GM12878 (cell line): ENCODE results near the gene RNF181. TPM values are rescaled to one million over a fixed set of nuclear protein-coding genes. Genes with fewer than 3 reads are reported as not detected.

Experiments used
- ATAC-seq: fragments of 200-7000 bp; cut with Tn5 transposase; 3 replicates; pipeline ENCODE4 v1.9.1; 2020; ENCODE audit warnings: mild to moderate bottlenecking, moderate library complexity
- BruUV-seq: library from RNA; stranded (reverse); fragments of 400-500 nt; replicated peaks from 2 replicates; lab custom pipeline; 2021; lab: Mats Ljungman, UMichigan
- CTCF ChIA-PET: fragments of 300-600 bp; sonication (Branson Sonifier 250); formaldehyde crosslinking; extraction: SDS; loops from one replicate; lab custom pipeline; 2021; ENCODE audit warnings: inconsistent platforms; lab: Yijun Ruan, JAX
- POLR2A ChIA-PET: fragments of 350-600 bp; formaldehyde crosslinking; extraction: SDS; loops from one replicate; lab custom pipeline; 2021; ENCODE audit warnings: inconsistent platforms; lab: Charles Lee
- RAD21 ChIA-PET: fragments of 300-600 bp; sonication (Branson Sonifier 250); formaldehyde crosslinking; loops from one replicate; lab custom pipeline; 2023; ENCODE audit warnings: antibody characterized with exemption; ENCODE audit not compliant: unreplicated experiment; lab: Charles Lee
- SMC1A ChIA-PET: fragments of 300-600 bp; sonication (Branson Sonifier 250); formaldehyde crosslinking; loops from one replicate; lab custom pipeline; 2023; ENCODE audit not compliant: unreplicated experiment, uncharacterized antibody; lab: Charles Lee
- DNase-seq: peaks from one replicate; pipeline ENCODE4 v3.0.0-alpha.2; 2011; ENCODE audit warnings: low read depth, low spot score
- FAIRE-seq: peaks from 3 replicates; lab custom pipeline; 2011; peaks lifted over from hg19 to GRCh38; lab: Jason Lieb, UNC
- H2AFZ ChIP-seq: 2 replicates; pipeline ENCODE4 v1.6.0; 2011; ENCODE audit warnings: low read depth, low read length, control low read depth; ENCODE audit not compliant: control insufficient read depth
- H3K27ac ChIP-seq: 2 replicates; pipeline ENCODE4 v1.5.1; 2011; ENCODE audit warnings: control low read depth; ENCODE audit not compliant: control insufficient read depth, insufficient read depth
- H3K27me3 ChIP-seq, 2 experiments: replicated peaks in 1 of 2; 2 replicates each; pipeline versions ENCODE4 v1.6.0 to v1.6.1; 2011; ENCODE audit warnings: low read length in 1 of 2; ENCODE audit not compliant: control insufficient read depth in 2 of 2, insufficient read depth in 2 of 2
- H3K36me3 ChIP-seq, 2 experiments: 2 replicates each; pipeline ENCODE4 v1.5.1; 2011; ENCODE audit warnings: low read length in 1 of 2; ENCODE audit not compliant: control insufficient read depth in 2 of 2, insufficient read depth in 2 of 2
- H3K4me1 ChIP-seq: 2 replicates; pipeline ENCODE4 v1.6.1; 2011; ENCODE audit warnings: mild to moderate bottlenecking, low read length, moderate library complexity, mixed read lengths; ENCODE audit not compliant: control insufficient read depth, insufficient read depth
- H3K4me2 ChIP-seq: 2 replicates; pipeline ENCODE4 v1.6.0; 2011; ENCODE audit warnings: control low read depth; ENCODE audit not compliant: control insufficient read depth, insufficient read depth
- H3K4me3 ChIP-seq: fragments of 200-600 bp; sonication (generic); 2 replicates; pipeline ENCODE4 v1.5.1; 2016
- H3K79me2 ChIP-seq: 2 replicates; pipeline ENCODE4 v1.6.0; 2011; ENCODE audit warnings: low read length; ENCODE audit not compliant: control insufficient read depth, insufficient read depth
- H3K9ac ChIP-seq: 2 replicates; pipeline ENCODE4 v1.8.0; 2011; ENCODE audit warnings: low read length, control low read depth, mixed read lengths; ENCODE audit not compliant: control insufficient read depth, insufficient read depth
- H3K9me3 ChIP-seq: replicated peaks from 3 replicates; pipeline ENCODE4 v1.5.1; 2011; ENCODE audit warnings: mild to moderate bottlenecking, low read length; ENCODE audit not compliant: control insufficient read depth, insufficient read depth
- H4K20me1 ChIP-seq: 2 replicates; pipeline ENCODE4 v1.6.0; 2011; ENCODE audit not compliant: control insufficient read depth, insufficient read depth
- ATF3 ChIP-seq: IDR thresholded peaks from 2 replicates; pipeline ENCODE4 v1.6.1; 2011; ENCODE audit warnings: low read depth, mild to moderate bottlenecking, low read length, moderate library complexity, borderline replicate concordance; ENCODE audit errors: extremely low read depth
- CBFB ChIP-seq: IDR thresholded peaks from 2 replicates; pipeline ENCODE4 v1.6.1; 2016; ENCODE audit warnings: antibody characterized with exemption, low read depth
- CBX3 ChIP-seq: fragments of 200-600 bp; sonication (generic); IDR thresholded peaks from 2 replicates; pipeline ENCODE4 v1.6.1; 2016; ENCODE audit warnings: low read depth, borderline replicate concordance
- CHD1 ChIP-seq: IDR thresholded peaks from 2 replicates; pipeline ENCODE4 v1.6.1; 2012; ENCODE audit warnings: low read depth, low read length, improper control_type of control experiment
- CREB1 ChIP-seq: IDR thresholded peaks from 2 replicates; pipeline ENCODE4 v1.6.1; 2012; ENCODE audit warnings: low read depth, mild to moderate bottlenecking, inconsistent platforms
- E4F1 ChIP-seq: fragments of 450-650 bp; IDR thresholded peaks from 2 replicates; pipeline ENCODE4 v1.6.1; 2018; ENCODE audit warnings: borderline replicate concordance, mild to moderate bottlenecking; ENCODE audit not compliant: partially characterized antibody
- HDGF ChIP-seq: fragments of 450-650 bp; IDR thresholded peaks from 2 replicates; pipeline ENCODE4 v1.6.1; 2016; ENCODE audit warnings: antibody characterized with exemption
- IRF4 ChIP-seq: IDR thresholded peaks from 2 replicates; pipeline ENCODE4 v1.6.1; 2011; ENCODE audit warnings: low read depth, low read length
- MYC ChIP-seq: IDR thresholded peaks from 2 replicates; pipeline ENCODE4 v1.6.1; 2011; ENCODE audit warnings: mild to moderate bottlenecking, low read length, moderate library complexity, inconsistent platforms; ENCODE audit not compliant: insufficient read depth, insufficient replicate concordance, insufficient read length, severe bottlenecking
- PML ChIP-seq: IDR thresholded peaks from 2 replicates; pipeline ENCODE4 v1.6.1; 2012; ENCODE audit warnings: low read length, inconsistent platforms
- POLR2A ChIP-seq: IDR thresholded peaks from 2 replicates; pipeline ENCODE4 v1.6.1; 2011; ENCODE audit warnings: low read depth, mild to moderate bottlenecking, low read length
- POLR2AphosphoS2 ChIP-seq: IDR thresholded peaks from 2 replicates; pipeline ENCODE4 v1.6.1; 2011; ENCODE audit warnings: low read depth, mild to moderate bottlenecking, low read length, improper control_type of control experiment, moderate library complexity
- POLR2AphosphoS5 ChIP-seq: IDR thresholded peaks from 2 replicates; pipeline ENCODE4 v1.6.1; 2011; ENCODE audit warnings: mild to moderate bottlenecking, low read length, inconsistent platforms
- RELB ChIP-seq: fragments of 450-650 bp; IDR thresholded peaks from 2 replicates; pipeline ENCODE4 v1.6.1; 2017; ENCODE audit warnings: low read depth, mild to moderate bottlenecking, moderate library complexity
- SPI1 ChIP-seq: IDR thresholded peaks from 2 replicates; pipeline ENCODE4 v1.6.1; 2011; ENCODE audit warnings: low read depth, mild to moderate bottlenecking, low read length, moderate library complexity, borderline replicate concordance; ENCODE audit not compliant: insufficient read depth
- SREBF1 ChIP-seq: IDR thresholded peaks from 2 replicates; pipeline ENCODE4 v1.6.1; 2012; ENCODE audit warnings: mild to moderate bottlenecking, low read length
- TAF1 ChIP-seq: IDR thresholded peaks from 2 replicates; pipeline ENCODE4 v1.6.1; 2011; ENCODE audit warnings: mild to moderate bottlenecking, low read depth, low read length, borderline replicate concordance
- ZNF24 ChIP-seq: fragments of 450-650 bp; IDR thresholded peaks from 2 replicates; pipeline ENCODE4 v1.6.1; 2017; ENCODE audit warnings: antibody characterized with exemption, mild to moderate bottlenecking
- WGBS: methylation state at CpG from one replicate; pipeline ENCODE4 v1.1.6; 2016; ENCODE audit warnings: low lambda C conversion rate; ENCODE audit not compliant: insufficient replicate concordance, insufficient coverage; ENCODE audit errors: missing lambda C conversion rate; 5-methylcytosine and 5-hydroxymethylcytosine counted together
- in situ Hi-C: fragments of 300-500 bp; cut with MboI; formaldehyde crosslinking; loops from 9 replicates; pipeline ENCODE4 v1.14.3; 2018; ENCODE audit warnings: mixed read lengths
- intact Hi-C: fragments of 100-400 bp; cut with micrococcal nuclease; formaldehyde crosslinking; loops from one replicate; pipeline ENCODE4 v1.14.2; 2022; ENCODE audit not compliant: unreplicated experiment
- polyA plus RNA-seq, 11 experiments: library from polyadenylated mRNA; depleted of rRNA in 4 of 11; unstranded in 6 of 11; stranded (reverse) in 5 of 11; fragments of >200 nt; fragmentation: Nextera tagmentation in 4 of 11; fragmentation: Illumina TruSeq in 1 of 11; extraction: Ambion mirVana in 4 of 11; extraction: Trizol in 1 of 11; gene quantifications; 1 replicate in 1 of 11; 2 replicates in 10 of 11; pipeline versions ENCODE4 v1.2.1 to v1.2.3, GENCODE V29; 2011 to 2016; ENCODE audit warnings: inconsistent platforms in 2 of 11, missing spikeins in 2 of 11, low read depth in 1 of 11
- total RNA-seq, 4 experiments: library from RNA; depleted of rRNA in 3 of 4; stranded (reverse); fragments of >200 nt in 3 of 4; fragmentation: Illumina TruSeq in 1 of 4; extraction: Trizol in 1 of 4; gene quantifications; 2 replicates each; pipeline versions ENCODE4 v1.2.1 to v1.2.3, GENCODE V29; 2013 to 2021

Gene RNF181
- total and polyA plus RNA-seq, 10 of the 15 experiments (the other 5 are each of a cell fraction or from before 2014, with no cell fraction given), result 101 to 409 (median 213) TPM

GRCh38 chr2:85577063-85577385 is 18.5 kb upstream of the RNF181 start (continued):
- TF ChIP-seq CHD1 (no peak), POLR2AphosphoS2 (no peak), MYC (no peak)
- TF ChIP-seq, all 136 proteins: peak for 0

- no peak for DNase-seq
- BruUV-seq, result no TSS peak
- H3K4me2 ChIP-seq, result peak within 1 kb of the TSS; percentile 85
- TF ChIP-seq ATF3 (no peak), SPI1 (peak; percentile 50), POLR2AphosphoS5 (peak; percentile 44; the same call in 1 of the 2 replicates), PML (no peak), IRF4 (no peak), RELB (peak; percentile 13; the same call in 1 of the 2 replicates), CREB1 (0 out of 2 replicates have a peak, but pooled peaks have one; percentile 26), CBX3 (no peak), TAF1 (0 out of 2 replicates have a peak, but pooled peaks have one; percentile 9), POLR2A (peak; percentile 72), E4F1 (peak; percentile 21), SREBF1 (no peak), ZNF24 (no peak), HDGF (peak; percentile 77; the same call in 1 of the 2 replicates), CBFB (no peak)
- TF ChIP-seq, all 136 proteins: peak for 8
- ATAC-seq (peak; percentile 86), FAIRE-seq (peak; percentile 94)
- in situ Hi-C loops (no loop called here), intact Hi-C loops (no loop called here)
- ChIA-PET RAD21 (interaction anchor here (0.7 to 1.8 kb wide), 5 partner anchors 10 to 91 kb away, joined by 3 to 9 read pairs (median 3); partner anchors contain the start of genes GGCX and RNF181), CTCF (interaction anchor here (0.6 to 1.9 kb wide), 6 partner anchors 10 to 1111 kb away, joined by 3 to 6 read pairs (median 4); no protein-coding TSS in a partner anchor), SMC1A (interaction anchor here (0.6 to 4.4 kb wide), 10 partner anchors 10 to 502 kb away, joined by 3 to 20 read pairs (median 6); partner anchors contain the start of genes MAT2A and RNF181), POLR2A (interaction anchor here (0.6 to 4.6 kb wide), 11 partner anchors 14 to 285 kb away, joined by 3 to 57 read pairs (median 4); partner anchors contain the start of genes C2orf68, ELMOD3, GGCX and RETSAT)
- peak within 1 kb of the TSS; percentile 61 for H2AFZ ChIP-seq
- H3K9me3 ChIP-seq, result no peaks in the 10 kb centered on the region
- peaks cover 13% of the 10 kb centered on the region for H3K4me1 ChIP-seq
- H3K9ac ChIP-seq, result peak within 1 kb of the TSS; percentile 82
- peak within 1 kb of the TSS; percentile 77 for H3K4me3 ChIP-seq
- H3K36me3 ChIP-seq, result peaks cover 0 to 6% of the 10 kb centered on the region in 2 experiments; a peak in 2 of 4 replicates
- H3K27ac ChIP-seq, result peak within 1 kb of the TSS; percentile 77
- 1% methylated on average over 19 of the region's 19 CpGs for WGBS
- peaks cover 26% of the 10 kb centered on the region for H3K79me2 ChIP-seq
- no peaks in the 10 kb centered on the region for H3K27me3 ChIP-seq
- no peaks in the 10 kb centered on the region for H4K20me1 ChIP-seq
These were observed 17.9 kb upstream of the RNF181 start, which contains the start of gene VAMP8 for GRCh38 chr2:85577386-85578242. TSS of gene VAMP8 (plus strand) at chr2:85577586. CDS start at chr2:85577647, 61 bp downstream.
